Measurements from ENCODE around the gene PWP2.
A peak's percentile ranks its signal among the peaks of the same experiment; 100 is the strongest.

The PWP2 gene

GRCh38 chr21:44070391-44070790, 36.8 kb upstream of the PWP2 start:
- Histone ChIP-seq H3K27me3 (ENCODE audit: control insufficient read depth, insufficient read depth, low read length) (no peaks in the 10 kb centered on the region), H3K4me1 (ENCODE audit: control insufficient read depth, insufficient read depth, low read length) (no peaks in the 10 kb centered on the region), H3K4me3 (ENCODE audit: low read depth, low read length) (no peak overlapping the region), H3K36me3 (ENCODE audit: control insufficient read depth, insufficient read depth, low read length) (peaks cover 26% of the 10 kb centered on the region), H3K9ac (ENCODE audit: low read depth, low read length) (peak overlapping the region; percentile 12), H3K9me3 (ENCODE audit: control insufficient read depth, insufficient read depth, low read length) (no peaks in the 10 kb centered on the region)

- H3K9me3 ChIP-seq (ENCODE audit: control insufficient read depth, insufficient read depth, low read length) = no peaks in the 10 kb centered on the region
- no peak overlapping the region for H3K4me3 ChIP-seq (ENCODE audit: low read depth, low read length)
- H3K9ac ChIP-seq (ENCODE audit: low read depth, low read length) = no peak overlapping the region
- no peaks in the 10 kb centered on the region for H3K27me3 ChIP-seq (ENCODE audit: control insufficient read depth, insufficient read depth, low read length)
- peaks cover 26% of the 10 kb centered on the region for H3K36me3 ChIP-seq (ENCODE audit: control insufficient read depth, insufficient read depth, low read length)
- no peaks in the 10 kb centered on the region for H3K4me1 ChIP-seq (ENCODE audit: control insufficient read depth, insufficient read depth, low read length)
Observed at GRCh38 chr21:44071359-44072104, 35.7 kb upstream of the PWP2 start.

GRCh38 chr21:44072111-44072510, 35.1 kb upstream of the PWP2 start:
- Histone ChIP-seq H3K36me3 (ENCODE audit: control insufficient read depth, insufficient read depth, low read length) (peaks cover 24% of the 10 kb centered on the region), H3K9ac (ENCODE audit: low read depth, low read length) (no peak overlapping the region), H3K9me3 (ENCODE audit: control insufficient read depth, insufficient read depth, low read length) (no peaks in the 10 kb centered on the region), H3K4me3 (ENCODE audit: low read depth, low read length) (no peak overlapping the region), H3K4me1 (ENCODE audit: control insufficient read depth, insufficient read depth, low read length) (no peaks in the 10 kb centered on the region), H3K27me3 (ENCODE audit: control insufficient read depth, insufficient read depth, low read length) (no peaks in the 10 kb centered on the region)

GRCh38 chr21:44074315-44074958, 32.8 kb upstream of the PWP2 start:
- Histone ChIP-seq H3K4me1 (ENCODE audit: control insufficient read depth, insufficient read depth, low read length) (no peaks in the 10 kb centered on the region), H3K9me3 (ENCODE audit: control insufficient read depth, insufficient read depth, low read length) (no peaks in the 10 kb centered on the region), H3K36me3 (ENCODE audit: control insufficient read depth, insufficient read depth, low read length) (peaks cover 21% of the 10 kb centered on the region), H3K4me3 (ENCODE audit: low read depth, low read length) (no peak overlapping the region), H3K9ac (ENCODE audit: low read depth, low read length) (no peak overlapping the region), H3K27me3 (ENCODE audit: control insufficient read depth, insufficient read depth, low read length) (no peaks in the 10 kb centered on the region)

GRCh38 chr21:44076316-44076715, 30.9 kb upstream of the PWP2 start:
- Histone ChIP-seq H3K9ac (ENCODE audit: low read depth, low read length) (no peak overlapping the region), H3K4me1 (ENCODE audit: control insufficient read depth, insufficient read depth, low read length) (no peaks in the 10 kb centered on the region), H3K9me3 (ENCODE audit: control insufficient read depth, insufficient read depth, low read length) (no peaks in the 10 kb centered on the region), H3K36me3 (ENCODE audit: control insufficient read depth, insufficient read depth, low read length) (peaks cover 20% of the 10 kb centered on the region), H3K27me3 (ENCODE audit: control insufficient read depth, insufficient read depth, low read length) (no peaks in the 10 kb centered on the region), H3K4me3 (ENCODE audit: low read depth, low read length) (no peak overlapping the region)

GRCh38 chr21:44078411-44078981, 28.7 kb upstream of the PWP2 start:
- Histone ChIP-seq H3K4me3 (ENCODE audit: low read depth, low read length) (no peak overlapping the region), H3K36me3 (ENCODE audit: control insufficient read depth, insufficient read depth, low read length) (peaks cover 26% of the 10 kb centered on the region), H3K9me3 (ENCODE audit: control insufficient read depth, insufficient read depth, low read length) (no peaks in the 10 kb centered on the region), H3K27me3 (ENCODE audit: control insufficient read depth, insufficient read depth, low read length) (no peaks in the 10 kb centered on the region), H3K4me1 (ENCODE audit: control insufficient read depth, insufficient read depth, low read length) (no peaks in the 10 kb centered on the region), H3K9ac (ENCODE audit: low read depth, low read length) (no peak overlapping the region)

GRCh38 chr21:44079446-44079845, 27.8 kb upstream of the PWP2 start:
- Histone ChIP-seq H3K9me3 (ENCODE audit: control insufficient read depth, insufficient read depth, low read length) (no peaks in the 10 kb centered on the region), H3K36me3 (ENCODE audit: control insufficient read depth, insufficient read depth, low read length) (peaks cover 24% of the 10 kb centered on the region), H3K4me3 (ENCODE audit: low read depth, low read length) (no peak overlapping the region), H3K4me1 (ENCODE audit: control insufficient read depth, insufficient read depth, low read length) (no peaks in the 10 kb centered on the region), H3K27me3 (ENCODE audit: control insufficient read depth, insufficient read depth, low read length) (no peaks in the 10 kb centered on the region), H3K9ac (ENCODE audit: low read depth, low read length) (no peak overlapping the region)

GRCh38 chr21:44079846-44080245, 27.4 kb upstream of the PWP2 start:
- no peaks in the 10 kb centered on the region for H3K4me1 ChIP-seq (ENCODE audit: control insufficient read depth, insufficient read depth, low read length)
- peaks cover 26% of the 10 kb centered on the region for H3K36me3 ChIP-seq (ENCODE audit: control insufficient read depth, insufficient read depth, low read length)
- no peaks in the 10 kb centered on the region for H3K27me3 ChIP-seq (ENCODE audit: control insufficient read depth, insufficient read depth, low read length)
- H3K9ac ChIP-seq (ENCODE audit: low read depth, low read length) = no peak overlapping the region
- no peak overlapping the region for H3K4me3 ChIP-seq (ENCODE audit: low read depth, low read length)
- H3K9me3 ChIP-seq (ENCODE audit: control insufficient read depth, insufficient read depth, low read length) = no peaks in the 10 kb centered on the region

- Histone ChIP-seq H3K9me3 (ENCODE audit: control insufficient read depth, insufficient read depth, low read length) (no peaks in the 10 kb centered on the region), H3K36me3 (ENCODE audit: control insufficient read depth, insufficient read depth, low read length) (peaks cover 35% of the 10 kb centered on the region), H3K9ac (ENCODE audit: low read depth, low read length) (no peak overlapping the region)
Observed at GRCh38 chr21:44082648-44083440, 24.4 kb upstream of the PWP2 start.

GRCh38 chr21:44083631-44084291, 23.4 kb upstream of the PWP2 start:
- H3K36me3 ChIP-seq (ENCODE audit: control insufficient read depth, insufficient read depth, low read length) = peaks cover 42% of the 10 kb centered on the region
- H3K4me3 ChIP-seq (ENCODE audit: low read depth, low read length) = no peak overlapping the region
- no peaks in the 10 kb centered on the region for H3K9me3 ChIP-seq (ENCODE audit: control insufficient read depth, insufficient read depth, low read length)
- no peaks in the 10 kb centered on the region for H3K4me1 ChIP-seq (ENCODE audit: control insufficient read depth, insufficient read depth, low read length)
- no peaks in the 10 kb centered on the region for H3K27me3 ChIP-seq (ENCODE audit: control insufficient read depth, insufficient read depth, low read length)
- H3K9ac ChIP-seq (ENCODE audit: low read depth, low read length) = no peak overlapping the region

More at GRCh38 chr21:44082648-44083440, 24.4 kb upstream of the PWP2 start:
- Histone ChIP-seq H3K27me3 (ENCODE audit: control insufficient read depth, insufficient read depth, low read length) (no peaks in the 10 kb centered on the region), H3K4me1 (ENCODE audit: control insufficient read depth, insufficient read depth, low read length) (no peaks in the 10 kb centered on the region), H3K4me3 (ENCODE audit: low read depth, low read length) (no peak overlapping the region)

- Histone ChIP-seq H3K4me1 (ENCODE audit: control insufficient read depth, insufficient read depth, low read length) (no peaks in the 10 kb centered on the region), H3K27me3 (ENCODE audit: control insufficient read depth, insufficient read depth, low read length) (no peaks in the 10 kb centered on the region), H3K36me3 (ENCODE audit: control insufficient read depth, insufficient read depth, low read length) (peaks cover 46% of the 10 kb centered on the region), H3K9me3 (ENCODE audit: control insufficient read depth, insufficient read depth, low read length) (no peaks in the 10 kb centered on the region), H3K9ac (ENCODE audit: low read depth, low read length) (no peak overlapping the region), H3K4me3 (ENCODE audit: low read depth, low read length) (no peak overlapping the region)
Observed at GRCh38 chr21:44084496-44085241, 22.5 kb upstream of the PWP2 start.

All from iPS-15b (cell line).